CD4-positive, alpha-beta T cell (primary cell): ENCODE data around the gene CLPSL1. TPM values are rescaled to one million over a fixed set of nuclear protein-coding genes. Genes with fewer than 3 reads are reported as not detected.

Experiments used
- ATAC-seq: fragments of 200-7000 bp; cut with Tn5 transposase; one replicate; pipeline ENCODE4 v1.10.0; 2022; ENCODE audit warnings: mild to moderate bottlenecking; ENCODE audit not compliant: poor library complexity
- CTCF ChIA-PET: fragments of 350-600 bp; sonication (Branson Sonifier 250); formaldehyde crosslinking; loops from one replicate; lab custom pipeline; 2021; ENCODE audit warnings: antibody characterized with exemption, inconsistent platforms; lab: Charles Lee
- POLR2A ChIA-PET: fragments of 350-600 bp; sonication (Branson Sonifier 250); formaldehyde crosslinking; loops from one replicate; lab custom pipeline; 2021; ENCODE audit warnings: antibody characterized with exemption, inconsistent platforms; lab: Charles Lee
- DNase-seq, 14 experiments: peaks; one replicate each; pipeline ENCODE4 v3.0.0-alpha.2; 2013 to 2020; ENCODE audit warnings: mixed read lengths in 2 of 14
- H3K27ac ChIP-seq, 2 donors: one replicate each; pipeline versions ENCODE4 v1.5.1 to v1.7.0; 2013; ENCODE audit warnings: low read length in 2 of 2, low read depth in 1 of 2, mild to moderate bottlenecking in 1 of 2
- H3K27me3 ChIP-seq, 2 experiments: 1 replicate in 1 of 2; 2 replicates in 1 of 2; pipeline versions ENCODE4 v1.6.1 to v1.7.0; 2013; ENCODE audit warnings: low read length in 2 of 2, control low read depth in 1 of 2, mild to moderate bottlenecking in 1 of 2, moderate library complexity in 1 of 2; ENCODE audit not compliant: insufficient read depth in 2 of 2, control insufficient read depth in 1 of 2
- H3K36me3 ChIP-seq: one replicate; pipeline ENCODE4 v1.6.1; 2013; ENCODE audit warnings: low read length, control low read depth; ENCODE audit not compliant: insufficient read depth
- H3K4me1 ChIP-seq: one replicate; pipeline ENCODE4 v1.6.1; 2013; ENCODE audit warnings: low read length, control low read depth; ENCODE audit not compliant: insufficient read depth
- H3K4me3 ChIP-seq: one replicate; pipeline ENCODE4 v1.5.1; 2013; ENCODE audit warnings: mild to moderate bottlenecking, low read length, moderate library complexity
- H3K9me3 ChIP-seq, 2 experiments: 1 replicate in 1 of 2; 2 replicates in 1 of 2; pipeline versions ENCODE4 v1.6.1 to v1.7.0; 2013; ENCODE audit warnings: low read length in 2 of 2, mild to moderate bottlenecking in 2 of 2, control low read depth in 1 of 2, moderate library complexity in 1 of 2; ENCODE audit not compliant: control insufficient read depth in 1 of 2, insufficient read depth in 1 of 2
- H3K27ac Mint-ChIP-seq: one replicate; pipeline ENCODE4 v1.8.0; 2020; ENCODE audit warnings: mixed read lengths
- H3K27me3 Mint-ChIP-seq: one replicate; pipeline ENCODE4 v1.8.0; 2021; ENCODE audit warnings: mixed read lengths
- H3K36me3 Mint-ChIP-seq: one replicate; pipeline ENCODE4 v1.8.0; 2021; ENCODE audit warnings: low read depth, mixed read lengths
- H3K4me1 Mint-ChIP-seq: one replicate; pipeline ENCODE4 v1.8.0; 2021; ENCODE audit warnings: low read depth, mixed read lengths
- H3K4me3 Mint-ChIP-seq: one replicate; pipeline ENCODE4 v1.8.0; 2020; ENCODE audit warnings: mild to moderate bottlenecking, mixed read lengths
- H3K9me3 Mint-ChIP-seq: one replicate; pipeline ENCODE4 v1.8.0; 2020; ENCODE audit warnings: mixed read lengths
- CTCF ChIP-seq: fragments of 200-600 bp; IDR thresholded peaks from one replicate; pipeline ENCODE4 v1.8.0; 2022; ENCODE audit warnings: antibody characterized with exemption, mild to moderate bottlenecking
- intact Hi-C, 2 experiments: fragments of 100-400 bp; cut with DNase I in 1 of 2; cut with micrococcal nuclease in 1 of 2; formaldehyde crosslinking; loops; one replicate each; pipeline versions ENCODE4 v1.15.1 to v1.9.0; 2023 to 2025; cut with DNase I, micrococcal nuclease
- total RNA-seq, 174 experiments: library from RNA in 2 of 174; stranded (reverse) in 2 of 174; gene quantifications; one replicate each; pipeline ENCODE4 v1.2.3 and lab custom pipeline; 2021 to 2026

The CLPSL1 gene
- total RNA-seq, 2 experiments from 2014 or later, result not detected

- no peaks in the 10 kb centered on the region for H3K36me3 Mint-ChIP-seq
- Histone ChIP-seq H3K27me3 (no peaks in the 10 kb centered on the region), H3K4me3 (no peak overlapping the region), H3K27ac (no peak overlapping the region), H3K4me1 (no peaks in the 10 kb centered on the region), H3K9me3 (peaks cover 5 to 21% of the 10 kb centered on the region in 2 experiments), H3K36me3 (no peaks in the 10 kb centered on the region)
- no peak for ATAC-seq
- DNase-seq, result no peak
- ChIA-PET POLR2A (no interaction called here), CTCF (no interaction called here)
- peaks cover 2% of the 10 kb centered on the region for H3K9me3 Mint-ChIP-seq
- intact Hi-C loops, result no loop called here
- no peak for TF ChIP-seq CTCF
- H3K27ac Mint-ChIP-seq, result no peak overlapping the region
- no peaks in the 10 kb centered on the region for H3K27me3 Mint-ChIP-seq
- no peaks in the 10 kb centered on the region for H3K4me1 Mint-ChIP-seq
- no peak overlapping the region for H3K4me3 Mint-ChIP-seq
Measured at GRCh38 chr6:35817515-35817914, 36.7 kb downstream of the CLPSL1 start.

- no peaks in the 10 kb centered on the region for H3K27me3 ChIP-seq
- H3K27me3 Mint-ChIP-seq, result peaks cover 5% of the 10 kb centered on the region
- intact Hi-C loops, result no loop called here
- no peaks in the 10 kb centered on the region for H3K9me3 Mint-ChIP-seq
- no peak overlapping the region for H3K27ac ChIP-seq
- no peak overlapping the region for H3K27ac Mint-ChIP-seq
- H3K4me1 Mint-ChIP-seq, result no peaks in the 10 kb centered on the region
- H3K36me3 ChIP-seq, result no peaks in the 10 kb centered on the region
- no peak overlapping the region for H3K4me3 ChIP-seq
- no peak overlapping the region for H3K4me3 Mint-ChIP-seq
- ATAC-seq (no peak), DNase-seq (no peak)
- ChIA-PET POLR2A (no interaction called here), CTCF (no interaction called here)
- no peaks in the 10 kb centered on the region for H3K9me3 ChIP-seq
- no peaks in the 10 kb centered on the region for H3K4me1 ChIP-seq
- TF ChIP-seq CTCF, result no peak
- H3K36me3 Mint-ChIP-seq, result no peaks in the 10 kb centered on the region
Measured at GRCh38 chr6:35823601-35824000, 42.8 kb downstream of the CLPSL1 start.

GRCh38 chr6:35824552-35825192 lies 43.9 kb downstream of the CLPSL1 start:
- TF ChIP-seq CTCF, result no peak
- intact Hi-C loops, result no loop called here
- Histone ChIP-seq H3K4me1 (no peaks in the 10 kb centered on the region), H3K27me3 (no peaks in the 10 kb centered on the region), H3K27ac (no peak overlapping the region), H3K36me3 (no peaks in the 10 kb centered on the region), H3K9me3 (no peaks in the 10 kb centered on the region), H3K4me3 (no peak overlapping the region)
- DNase-seq, result no peak
- Mint-ChIP-seq H3K27me3 (peaks cover 5% of the 10 kb centered on the region), H3K4me1 (no peaks in the 10 kb centered on the region), H3K27ac (no peak overlapping the region), H3K36me3 (no peaks in the 10 kb centered on the region), H3K9me3 (no peaks in the 10 kb centered on the region), H3K4me3 (no peak overlapping the region)
- CTCF ChIA-PET, result no interaction called here
- ATAC-seq, result no peak
- POLR2A ChIA-PET, result no interaction called here
